Esophagus muscularis mucosa (tissue), 4 donors: Measurements from ENCODE around the gene KCNJ9. TPM values are rescaled to one million over a fixed set of nuclear protein-coding genes. Genes with fewer than 3 reads are reported as not detected.

Experiments used
- DNase-seq: peaks from one replicate; pipeline ENCODE4 v3.0.0-alpha.2; 2017; ENCODE audit errors: extremely low spot score
- H3K27ac ChIP-seq, 4 donors: fragments of 200-600 bp; sonication (generic); replicated peaks in 1 of 4; 1 replicate in 3 of 4; 2 replicates in 1 of 4; pipeline ENCODE4 v1.5.1; 2016 to 2019; ENCODE audit warnings: mild to moderate bottlenecking in 1 of 4
- H3K27me3 ChIP-seq, 4 donors: fragments of 200-600 bp; sonication (generic); one replicate each; pipeline versions ENCODE4 v1.5.1 to v1.6.0; 2016 to 2019
- H3K36me3 ChIP-seq, 4 donors: fragments of 200-600 bp; sonication (generic); one replicate each; pipeline ENCODE4 v1.5.1; 2016 to 2019
- H3K4me1 ChIP-seq, 4 donors: fragments of 200-600 bp; sonication (generic); one replicate each; pipeline ENCODE4 v1.5.1; 2016 to 2019
- H3K4me3 ChIP-seq, 4 donors: fragments of 200-600 bp; sonication (generic); 1 replicate in 2 of 4; 2 replicates in 2 of 4; pipeline ENCODE4 v1.5.1; 2016 to 2019; ENCODE audit warnings: mild to moderate bottlenecking in 4 of 4, moderate library complexity in 1 of 4
- H3K9me3 ChIP-seq, 4 donors: fragments of 200-600 bp; sonication (generic); 1 replicate in 3 of 4; 2 replicates in 1 of 4; pipeline ENCODE4 v1.5.1; 2016 to 2019
- CTCF ChIP-seq, 3 experiments: fragments of 200-600 bp in 2 of 3; fragments of 450-650 bp in 1 of 3; sonication (generic) in 2 of 3; IDR thresholded peaks; one replicate each; pipeline ENCODE4 v1.5.1; 2017 to 2019; ENCODE audit warnings: antibody characterized with exemption in 3 of 3, mild to moderate bottlenecking in 2 of 3, moderate library complexity in 1 of 3
- EP300 ChIP-seq: sonication (generic); formaldehyde crosslinking; IDR thresholded peaks from one replicate; pipeline ENCODE4 v1.6.1; 2017; ENCODE audit warnings: antibody characterized with exemption
- POLR2A ChIP-seq: fragments of 450-650 bp; IDR thresholded peaks from one replicate; pipeline ENCODE4 v1.6.1; 2017; ENCODE audit warnings: antibody characterized with exemption, moderate library complexity, mild to moderate bottlenecking, low read depth
- POLR2AphosphoS5 ChIP-seq, 2 donors: sonication (generic); formaldehyde crosslinking; IDR thresholded peaks; one replicate each; pipeline ENCODE4 v1.6.1; 2017; ENCODE audit warnings: antibody characterized with exemption in 2 of 2
- WGBS: methylation state at CpG from one replicate; pipeline ENCODE4 v1.1.5; 2018; 5-methylcytosine and 5-hydroxymethylcytosine counted together
- intact Hi-C: fragments of 100-400 bp; cut with DNase I; formaldehyde crosslinking; loops from one replicate; pipeline ENCODE4 v1.15.1; 2023
- total RNA-seq, 4 donors: library from RNA; depleted of rRNA; stranded (reverse); fragments of >200 nt; gene quantifications; one replicate each; pipeline versions ENCODE4 v1.1.0 to v1.2.1, GENCODE V29; 2016

Gene KCNJ9
- total RNA-seq, 4 donors from 2014 or later, result not detected

GRCh38 chr1:160089883-160090282, 8.5 kb downstream of the KCNJ9 start:
- Histone ChIP-seq H3K27ac (no peak overlapping the region), H3K27me3 (no peaks in the 10 kb centered on the region), H3K9me3 (no peaks in the 10 kb centered on the region), H3K4me1 (peaks cover 0 to 10% (median 4%) of the 10 kb centered on the region in 4 donors), H3K4me3 (no peak overlapping the region), H3K36me3 (peaks cover 21 to 70% (median 61%) of the 10 kb centered on the region in 4 donors)
- DNase-seq, result no peak
- WGBS, result 78% methylated on average over 2 of the region's 3 CpGs
- TF ChIP-seq POLR2A (no peak), CTCF (IDR thresholded peaks at IDR 0.05) (no peak), EP300 (no peak), POLR2AphosphoS5 (IDR thresholded peaks at IDR 0.05) (no peak)
- intact Hi-C loops, result loop anchor here (10.0 kb wide), 1 partner anchor 285 kb away; no protein-coding TSS in a partner anchor

- Histone ChIP-seq H3K36me3 (peaks cover 21 to 74% (median 66%) of the 10 kb centered on the region in 4 donors), H3K9me3 (no peaks in the 10 kb centered on the region), H3K27me3 (no peaks in the 10 kb centered on the region), H3K4me1 (peaks cover under 1 to 16% (median 10%) of the 10 kb centered on the region in 4 donors), H3K27ac (no peak overlapping the region), H3K4me3 (no peak overlapping the region)
- TF ChIP-seq POLR2AphosphoS5 (IDR thresholded peaks at IDR 0.05) (no peak), EP300 (no peak)
- WGBS, result 87% methylated on average over 4 of the region's 4 CpGs
- intact Hi-C loops, result no loop called here
- DNase-seq, result no peak
Observed at GRCh38 chr1:160090760-160091159, 9.4 kb downstream of the KCNJ9 start.

- Histone ChIP-seq H3K4me3 (no peak overlapping the region), H3K4me1 (peaks cover 10 to 20% (median 17%) of the 10 kb centered on the region in 4 donors), H3K27me3 (no peaks in the 10 kb centered on the region), H3K36me3 (peaks cover 21 to 74% (median 66%) of the 10 kb centered on the region in 4 donors), H3K9me3 (no peaks in the 10 kb centered on the region), H3K27ac (no peak overlapping the region)
- intact Hi-C loops, result no loop called here
- no peak for DNase-seq
- no peak for TF ChIP-seq EP300
- no peak for TF ChIP-seq POLR2A
- TF ChIP-seq CTCF (IDR thresholded peaks at IDR 0.05), result no peak
- TF ChIP-seq POLR2AphosphoS5 (IDR thresholded peaks at IDR 0.05), result no peak
- WGBS, result 100% methylated on average over 4 of the region's 5 CpGs
Observed at GRCh38 chr1:160091666-160092223, 10.4 kb downstream of the KCNJ9 start.

- TF ChIP-seq EP300 (no peak), CTCF (IDR thresholded peaks at IDR 0.05) (no peak), POLR2A (no peak), POLR2AphosphoS5 (IDR thresholded peaks at IDR 0.05) (no peak)
- Histone ChIP-seq H3K4me1 (peaks cover 18 to 28% (median 25%) of the 10 kb centered on the region in 4 donors), H3K9me3 (no peaks in the 10 kb centered on the region), H3K27ac (no peak overlapping the region), H3K4me3 (no peak overlapping the region), H3K36me3 (peaks cover 21 to 73% (median 63%) of the 10 kb centered on the region in 4 donors), H3K27me3 (no peaks in the 10 kb centered on the region)
- DNase-seq, result no peak
- intact Hi-C loops, result no loop called here
- WGBS, result 92% methylated on average over 17 of the region's 32 CpGs
Observed at GRCh38 chr1:160092366-160093068, 11.2 kb downstream of the KCNJ9 start.

- Histone ChIP-seq H3K4me1 (peaks cover 23 to 33% (median 30%) of the 10 kb centered on the region in 4 donors), H3K4me3 (no peak overlapping the region), H3K27ac (no peak overlapping the region), H3K27me3 (no peaks in the 10 kb centered on the region), H3K9me3 (no peaks in the 10 kb centered on the region), H3K36me3 (peaks cover 21 to 68% (median 62%) of the 10 kb centered on the region in 4 donors)
- TF ChIP-seq POLR2A (no peak), POLR2AphosphoS5 (IDR thresholded peaks at IDR 0.05) (no peak), CTCF (IDR thresholded peaks at IDR 0.05) (no peak), EP300 (no peak)
- no peak for DNase-seq
- intact Hi-C loops, result no loop called here
- 74% methylated on average over 9 of the region's 9 CpGs for WGBS
Observed at GRCh38 chr1:160093069-160093395, 11.7 kb downstream of the KCNJ9 start.
